A549 treated with AZD9567 at 1 μM for 4 hours (cell line): ENCODE measurements around the gene FAM90A1. TPM values are rescaled to one million over a fixed set of nuclear protein-coding genes. Genes with fewer than 3 reads are reported as not detected.

Source experiments
- total RNA-seq: library from RNA; stranded (reverse); fragments of 200-300 nt; extraction: Qiagen RNA extraction; gene quantifications from 5 replicates; pipeline ENCODE4 v1.2.3, GENCODE V29; 2022; ENCODE audit not compliant: insufficient read depth

The FAM90A1 gene, protein sequence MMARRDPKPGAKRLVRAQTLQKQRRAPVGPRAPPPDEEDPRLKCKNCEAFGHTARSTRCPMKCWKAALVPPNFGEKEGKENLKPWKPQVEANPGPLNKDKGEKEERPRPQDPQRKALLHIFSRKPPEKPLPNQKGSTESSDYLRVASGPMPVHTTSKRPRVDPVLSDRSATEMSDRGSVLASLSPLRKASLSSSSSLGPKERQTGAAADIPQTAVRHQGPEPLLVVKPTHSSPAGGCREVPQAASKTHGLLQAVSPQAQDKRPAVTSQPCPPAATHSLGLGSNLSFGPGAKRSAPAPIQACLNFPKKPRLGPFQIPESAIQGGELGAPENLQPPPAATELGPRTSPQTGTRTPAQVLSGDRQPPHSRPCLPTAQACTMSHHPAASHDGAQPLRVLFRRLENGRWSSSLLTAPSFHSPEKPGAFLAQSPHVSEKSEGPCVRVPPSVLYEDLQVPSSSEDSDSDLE
- total RNA-seq, result 0.10 to 0.14 TPM (median 0.14 TPM) in 4 of 5 replicates, not detected in the other

DNA sequence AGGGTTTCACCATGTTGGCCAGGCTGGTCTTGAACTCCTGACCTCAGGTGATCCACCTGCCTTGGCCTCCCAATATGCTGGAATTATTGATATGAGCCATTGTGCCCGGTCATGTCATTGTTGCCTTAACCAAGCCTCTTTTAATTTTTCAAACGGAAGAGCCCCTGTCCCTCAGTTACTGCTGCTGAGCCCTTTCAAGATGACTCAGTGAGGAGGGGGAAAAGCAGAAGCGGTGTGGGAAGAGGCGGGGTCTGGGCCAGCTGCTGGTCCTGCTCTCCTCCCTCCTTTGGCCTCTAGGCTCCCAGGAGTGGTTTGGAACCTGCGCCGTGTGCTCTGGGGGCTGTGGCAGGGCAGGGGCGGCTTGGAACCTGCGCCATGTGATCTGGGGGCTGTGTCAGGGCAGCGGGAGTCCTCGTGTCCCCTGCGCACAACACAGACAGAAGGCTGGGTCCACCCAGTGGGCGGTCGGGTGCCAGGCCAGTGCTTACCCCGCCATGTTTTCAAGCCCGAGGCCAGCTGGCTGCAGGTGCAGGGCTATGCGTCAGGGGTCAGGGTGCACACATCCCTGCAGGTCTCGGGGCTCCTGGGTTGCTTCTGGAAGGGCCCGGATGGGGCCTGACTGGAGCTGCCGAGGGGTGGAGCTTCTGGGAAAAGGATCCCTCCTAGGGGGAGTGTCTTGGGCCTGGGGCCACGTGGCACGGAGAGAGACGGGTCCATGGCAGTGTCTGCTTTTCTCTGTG is at the start of gene FAM90A1:
Gene FAM90A1, minus strand, starts transcription at position 627 of the 740 bp plus-strand sequence. CDS start 2,786 bp downstream, outside the sequence.

Other genes starting within 250 kb of the FAM90A1 start
- gene FOXJ2, start 194.9 kb downstream of the FAM90A1 start, total RNA-seq, result 7.3 to 10.6 TPM (median 9.1 TPM) in 5 replicates
- not detected in 5 replicates for gene C3AR1, start 161.3 kb downstream of the FAM90A1 start, total RNA-seq
- gene NECAP1, start 145.3 kb downstream of the FAM90A1 start, total RNA-seq, result 14.4 to 36.3 TPM (median 15.7 TPM) in 5 replicates
- 0.16 to 0.39 TPM (median 0.32 TPM) in 4 of 5 replicates, not detected in the other for gene CLEC4A, start 104.0 kb downstream of the FAM90A1 start, total RNA-seq
- gene ZNF705A, start 70.6 kb downstream of the FAM90A1 start, total RNA-seq, result not detected in 5 replicates
- gene CLEC6A, start 228.3 kb upstream of the FAM90A1 start, total RNA-seq, result not detected in 5 replicates